Nucleus accumbens (tissue), 56 donors: ENCODE results near the gene ABHD16A.

Source experiments
- DNase-seq, 56 donors: peaks; one replicate each; lab custom pipeline; 2025; lab: John Stamatoyannopoulos, UW

Gene ABHD16A

DNA sequence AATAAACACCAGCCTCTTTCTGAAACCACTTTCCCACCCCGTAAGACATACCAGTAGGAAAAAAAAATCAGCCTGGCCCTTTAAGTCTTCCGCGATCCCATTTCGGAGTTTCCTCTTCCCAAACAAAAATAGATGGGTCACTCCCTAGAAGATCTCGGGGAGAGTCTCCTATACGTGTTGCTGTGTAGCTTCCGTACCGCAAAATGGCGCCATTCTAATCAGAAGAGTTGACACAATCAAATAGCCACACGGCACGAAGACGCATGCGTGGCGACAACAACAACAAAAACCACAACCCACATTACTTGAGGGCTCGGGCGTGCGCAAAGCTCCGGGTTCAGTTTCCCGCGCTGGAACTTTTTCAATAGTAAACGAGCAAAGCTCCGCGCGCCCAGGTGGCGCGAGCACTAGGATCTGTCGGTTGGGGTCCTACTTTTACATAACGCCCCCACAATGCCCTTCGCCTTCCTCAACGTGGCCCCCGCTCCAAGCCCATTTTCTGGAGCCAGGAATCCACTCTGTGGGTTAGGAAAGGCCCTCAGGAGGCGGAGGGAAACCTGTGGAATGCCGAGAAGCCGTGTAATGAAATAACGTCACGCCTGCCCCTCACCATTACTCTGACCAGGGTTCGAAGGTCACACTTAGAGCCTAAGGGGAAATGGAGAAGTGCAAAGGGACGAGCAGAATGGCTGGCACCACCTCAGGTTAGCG lies 38.2 kb downstream of the ABHD16A start, which contains the start of gene GPANK1:
Gene GPANK1, minus strand, starts transcription at position 208 of the 711 bp plus-strand sequence. CDS start 519 bp downstream, outside the sequence.
- DNase-seq, result peak in 55 of 56 donors; percentile 28 to 96 (median 83)

DNA sequence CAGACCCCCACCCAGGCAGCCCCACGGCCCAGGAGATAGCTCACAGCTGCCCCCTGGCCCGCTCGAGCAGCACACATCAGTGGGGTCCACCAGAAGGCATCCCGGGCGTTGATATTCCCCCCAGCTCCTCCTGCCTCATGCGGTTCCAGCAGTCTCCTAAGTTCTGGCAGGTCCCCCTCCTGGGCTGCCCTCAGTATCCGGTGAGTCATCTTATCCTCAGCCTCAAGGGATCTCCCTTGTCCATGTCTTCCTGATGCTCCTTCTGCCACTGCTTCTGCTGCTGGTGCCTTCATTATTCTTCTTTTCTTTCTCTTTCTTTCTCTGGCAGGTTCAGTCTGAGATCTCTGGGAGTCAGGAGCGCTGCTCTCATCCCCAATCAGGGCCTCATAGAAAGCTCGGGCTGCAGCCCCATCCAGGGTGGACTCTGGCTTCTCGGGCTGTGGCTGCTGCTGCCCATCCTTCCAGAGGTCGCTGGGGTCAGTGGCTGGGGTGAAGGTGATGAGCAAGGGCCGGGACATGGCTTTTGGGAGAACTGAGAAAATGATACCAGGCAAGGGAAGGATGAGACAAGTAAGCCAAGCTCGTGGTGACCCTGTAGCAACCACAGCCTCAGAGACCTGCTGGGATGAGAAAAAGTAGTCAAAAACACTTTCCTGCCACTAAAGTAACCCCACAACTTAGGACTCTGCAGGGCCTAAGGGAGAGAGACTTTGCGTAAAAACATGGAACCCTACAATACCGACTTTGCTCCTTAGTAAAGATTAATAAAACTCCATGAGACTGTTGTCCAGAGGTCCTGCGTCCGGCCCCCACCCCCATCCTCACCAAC lies 38.9 kb downstream of the ABHD16A start:
- DNase-seq, result peak in 1 of 56 donors; percentile 14

DNA sequence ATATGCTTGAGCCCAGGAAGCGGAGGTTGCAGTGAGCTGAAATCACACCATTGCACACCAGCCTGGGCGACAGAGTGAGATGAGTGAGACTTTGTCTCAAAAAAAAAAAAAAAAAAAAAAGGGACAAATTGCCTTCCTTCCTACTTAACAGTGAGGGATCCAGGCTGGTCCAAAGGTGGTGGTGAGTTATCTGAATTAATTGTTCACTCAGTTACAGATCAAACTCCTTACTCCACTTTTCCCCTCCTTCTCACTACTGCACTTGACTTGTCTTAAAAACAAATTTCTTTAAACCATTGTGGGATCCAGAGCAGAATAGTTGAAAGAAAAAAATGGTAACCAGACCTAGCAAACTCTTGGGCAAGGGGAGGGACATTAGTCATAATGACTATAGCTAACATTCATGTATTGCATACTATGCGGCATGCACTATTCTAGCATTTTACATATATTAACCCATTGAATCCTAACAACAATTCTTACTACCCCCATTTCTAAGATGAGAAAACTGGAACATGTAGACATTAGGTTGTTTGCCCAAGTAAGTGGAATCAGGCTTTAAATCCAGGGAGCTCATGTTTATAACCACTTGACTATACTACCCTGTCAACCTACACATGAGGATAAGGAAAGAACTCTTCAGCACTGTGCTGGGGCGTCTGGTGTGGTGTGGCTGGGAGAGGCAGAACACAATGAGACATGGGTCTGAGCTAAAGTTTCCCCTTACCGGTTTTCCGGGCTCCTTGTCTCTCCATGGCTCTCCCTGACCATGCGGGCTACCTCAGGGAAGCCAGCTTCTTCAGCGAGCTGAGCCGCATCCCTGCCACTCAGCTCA lies 39.8 kb downstream of the ABHD16A start:
- DNase-seq, result no peak

DNA sequence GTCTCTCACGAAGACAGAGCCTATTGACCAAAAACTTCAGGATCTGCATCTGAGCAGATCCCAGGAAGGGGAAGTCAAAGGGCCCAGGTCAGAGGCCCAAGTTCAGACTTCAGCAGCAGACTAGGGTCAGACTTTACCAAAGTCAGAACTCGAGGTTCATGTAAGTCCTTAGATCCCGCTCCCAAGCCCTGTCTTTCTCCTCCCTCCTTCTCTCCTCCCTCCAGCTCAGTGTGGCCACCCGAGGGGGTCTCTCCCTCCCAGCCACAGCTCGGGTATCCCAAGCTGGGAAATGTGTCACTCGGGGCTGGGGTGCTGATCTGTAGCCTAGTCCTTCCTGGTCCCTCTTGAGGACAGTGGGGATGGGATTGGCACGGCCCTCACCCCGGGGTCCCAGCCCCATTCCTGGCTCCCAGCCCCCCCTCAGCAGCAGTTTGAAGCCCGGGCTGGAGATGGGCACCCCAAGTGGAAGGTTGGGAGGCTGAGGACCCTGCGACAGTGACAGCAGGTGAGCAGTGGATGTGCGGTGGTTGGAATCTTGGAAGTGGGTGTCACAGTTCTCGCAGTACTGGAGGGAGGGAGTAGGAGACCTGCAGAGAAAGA lies 40.9 kb downstream of the ABHD16A start:
- DNase-seq, result no peak

DNA sequence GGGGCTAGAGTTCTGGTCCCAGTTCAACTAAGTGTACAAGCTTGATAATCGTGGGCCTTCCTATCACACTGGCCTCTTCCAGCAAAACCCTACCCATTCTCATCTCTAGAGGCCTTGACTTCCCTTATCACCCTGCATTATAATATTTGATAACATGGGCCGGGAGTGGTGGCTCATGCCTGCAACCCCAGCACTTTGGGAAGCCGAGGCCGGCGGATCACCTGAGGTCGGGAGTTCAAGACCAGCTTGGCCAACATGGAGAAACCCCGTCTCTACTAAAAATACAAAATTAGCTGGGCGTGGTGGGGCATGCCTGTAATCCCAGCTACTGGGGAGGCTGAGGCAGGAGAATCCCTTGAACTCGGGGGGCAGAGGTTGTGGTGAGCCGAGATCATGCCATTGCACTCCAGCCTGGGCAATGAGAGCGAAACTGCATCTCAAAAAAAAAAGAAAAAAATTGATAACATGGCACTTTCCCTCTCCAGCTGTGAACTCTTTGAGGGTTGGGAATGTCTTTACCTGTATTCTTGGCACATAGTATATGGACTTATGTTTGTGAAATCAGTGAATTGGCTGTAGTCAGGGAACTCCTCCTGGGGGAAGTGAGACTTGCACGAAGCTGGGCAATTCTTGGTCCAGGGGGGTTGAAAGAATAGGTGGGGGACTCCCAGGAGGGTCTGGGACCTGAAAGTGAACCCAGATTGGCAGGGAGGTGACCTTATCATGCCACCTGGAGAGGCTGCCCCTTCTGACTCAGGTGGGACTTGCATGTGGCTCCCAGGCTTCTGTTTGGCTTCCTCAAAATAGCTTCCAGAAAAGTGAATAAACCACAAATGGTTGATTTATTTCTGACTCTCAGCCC lies 41.6 kb downstream of the ABHD16A start:
- no peak for DNase-seq

DNA sequence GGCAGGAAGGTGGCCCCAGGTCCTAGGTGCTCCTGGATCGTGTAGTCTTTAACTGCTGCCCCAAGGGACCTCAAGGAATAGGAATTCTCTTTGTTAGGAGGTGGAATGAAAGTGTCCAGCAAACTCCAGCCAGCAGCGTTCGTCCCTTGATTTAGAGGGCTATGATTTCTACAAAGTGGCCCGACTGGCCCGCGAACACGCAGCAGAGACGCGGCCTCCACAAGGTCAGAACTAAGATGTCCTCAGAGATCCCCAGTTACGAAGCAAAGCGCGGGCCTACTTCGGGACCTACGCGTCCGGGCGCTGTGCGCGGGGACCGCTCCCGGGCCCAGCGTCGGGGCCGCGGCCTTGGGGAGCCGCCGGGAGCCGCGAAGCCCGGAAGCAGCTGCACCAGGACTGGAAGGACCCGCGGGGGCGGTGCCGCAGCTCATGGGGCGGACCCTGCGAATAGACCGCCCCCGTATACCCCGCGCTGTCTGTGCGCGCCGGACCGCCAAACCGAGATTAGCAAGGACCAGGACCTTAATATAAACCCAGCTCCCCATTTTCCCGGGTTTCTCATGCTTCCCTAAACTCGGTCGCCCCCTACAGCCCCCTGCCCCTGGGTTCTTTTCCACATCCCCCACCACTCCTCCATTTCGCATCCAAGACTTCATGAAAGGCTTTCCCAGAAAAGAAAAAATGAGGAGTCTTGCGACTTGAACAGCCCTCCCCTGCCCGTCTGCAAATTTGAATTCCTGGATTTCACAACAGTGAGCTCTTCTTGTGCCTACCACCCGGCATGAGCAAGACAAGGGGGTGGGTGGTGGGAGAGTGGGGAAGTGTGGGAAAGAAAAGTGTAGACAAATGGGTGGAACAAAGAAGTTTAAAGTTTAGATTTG lies 42.5 kb downstream of the ABHD16A start, which contains the start of gene C6orf47:
Gene C6orf47, minus strand, starts transcription at position 398 of the 881 bp plus-strand sequence. CDS start 831 bp downstream, outside the sequence.
- DNase-seq, result peak in 54 of 56 donors; percentile 18 to 88 (median 62)

DNA sequence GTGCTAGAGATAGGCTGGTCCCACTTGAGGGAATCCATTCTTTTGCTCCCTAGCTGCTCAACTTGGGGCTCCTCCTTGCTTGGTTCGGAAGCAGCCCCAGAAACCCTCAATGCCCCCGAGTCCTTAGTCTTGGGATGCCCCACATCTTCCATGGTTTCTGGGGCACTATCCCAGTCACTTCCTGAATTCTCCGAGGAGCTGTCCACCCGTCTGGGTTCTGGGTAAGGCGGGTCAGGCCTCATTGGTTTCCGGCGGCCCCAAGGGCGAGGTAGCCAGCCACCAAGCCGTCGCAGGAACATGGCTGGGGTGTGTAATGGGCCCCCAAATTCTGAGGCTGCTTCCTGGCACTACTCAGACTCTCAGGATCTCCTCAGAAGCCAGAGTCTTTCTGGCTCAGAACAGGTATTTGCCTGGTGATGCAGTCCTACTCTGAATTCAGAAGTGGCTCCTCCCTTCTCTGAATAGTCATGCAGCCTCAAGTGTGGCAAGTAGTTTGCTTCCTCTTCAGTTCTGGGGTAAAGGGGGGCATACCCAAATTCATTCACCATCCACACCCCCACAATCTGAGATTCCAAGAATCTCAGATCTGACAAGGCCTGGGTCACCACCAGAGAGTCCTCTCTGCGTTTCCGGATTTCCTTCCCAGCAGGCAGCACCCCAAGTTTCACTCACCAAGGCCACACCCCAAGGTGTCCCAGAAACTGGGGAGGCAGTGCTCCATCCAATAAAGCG lies 43.3 kb downstream of the ABHD16A start:
- DNase-seq, result peak in 1 of 56 donors; percentile 29

DNA sequence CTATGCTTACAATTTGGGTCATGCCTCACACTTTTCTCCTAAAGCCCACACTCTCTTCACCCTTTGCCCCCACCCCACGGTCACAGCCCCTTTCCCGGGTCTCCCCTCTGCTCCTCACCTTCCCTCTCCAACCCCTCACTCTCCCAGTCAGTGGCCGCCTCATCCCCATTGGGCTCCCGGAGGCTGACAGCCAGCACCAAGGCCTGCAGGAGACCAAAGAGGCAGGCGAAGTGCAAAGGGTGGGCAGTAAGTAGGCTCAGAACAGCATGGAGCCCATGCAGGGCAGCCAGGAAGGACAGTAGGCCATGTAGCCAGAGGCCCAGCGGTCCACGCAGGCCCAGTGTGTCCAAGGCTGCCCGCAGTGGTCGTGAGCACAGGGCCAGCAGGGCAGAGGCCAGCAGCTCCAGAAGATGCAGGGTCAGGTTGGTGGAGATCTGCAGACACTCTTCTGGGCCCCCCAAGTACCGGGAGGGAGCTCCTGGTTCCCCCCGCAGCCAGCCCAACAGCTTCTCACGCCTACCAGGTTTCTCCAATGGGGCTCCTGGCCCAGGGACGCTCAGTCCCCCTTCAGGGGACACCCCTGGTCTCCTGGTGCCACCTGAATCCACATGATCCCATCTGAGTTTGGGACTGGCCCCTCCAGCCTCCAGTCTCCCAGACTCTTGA lies 44.0 kb downstream of the ABHD16A start:
- DNase-seq, result no peak

DNA sequence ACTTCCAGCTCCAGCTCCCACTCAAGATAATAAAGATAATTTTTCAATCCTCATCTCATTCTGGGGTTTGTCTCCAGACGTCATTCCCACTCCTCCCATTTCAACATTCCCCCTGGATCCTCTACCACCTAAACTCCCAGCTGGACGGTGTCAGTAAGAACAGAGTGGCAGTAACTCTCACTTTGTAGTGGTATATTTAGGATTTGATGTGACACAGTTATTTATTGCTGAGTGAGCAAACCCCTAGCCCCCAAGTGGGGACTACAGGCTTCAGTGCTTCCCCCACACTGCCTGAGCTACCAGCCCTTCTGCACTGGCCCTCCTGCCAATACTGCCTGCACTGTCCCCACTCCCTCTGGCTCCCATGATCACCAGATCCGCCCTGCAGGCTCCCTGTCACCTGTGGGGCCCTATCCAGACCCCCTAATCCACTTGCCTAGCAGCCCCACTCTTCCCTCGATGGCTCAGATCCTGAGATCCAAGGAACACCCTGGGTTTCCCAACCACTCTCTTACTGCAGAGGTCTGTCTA lies 44.9 kb downstream of the ABHD16A start:
- DNase-seq, result no peak

DNA sequence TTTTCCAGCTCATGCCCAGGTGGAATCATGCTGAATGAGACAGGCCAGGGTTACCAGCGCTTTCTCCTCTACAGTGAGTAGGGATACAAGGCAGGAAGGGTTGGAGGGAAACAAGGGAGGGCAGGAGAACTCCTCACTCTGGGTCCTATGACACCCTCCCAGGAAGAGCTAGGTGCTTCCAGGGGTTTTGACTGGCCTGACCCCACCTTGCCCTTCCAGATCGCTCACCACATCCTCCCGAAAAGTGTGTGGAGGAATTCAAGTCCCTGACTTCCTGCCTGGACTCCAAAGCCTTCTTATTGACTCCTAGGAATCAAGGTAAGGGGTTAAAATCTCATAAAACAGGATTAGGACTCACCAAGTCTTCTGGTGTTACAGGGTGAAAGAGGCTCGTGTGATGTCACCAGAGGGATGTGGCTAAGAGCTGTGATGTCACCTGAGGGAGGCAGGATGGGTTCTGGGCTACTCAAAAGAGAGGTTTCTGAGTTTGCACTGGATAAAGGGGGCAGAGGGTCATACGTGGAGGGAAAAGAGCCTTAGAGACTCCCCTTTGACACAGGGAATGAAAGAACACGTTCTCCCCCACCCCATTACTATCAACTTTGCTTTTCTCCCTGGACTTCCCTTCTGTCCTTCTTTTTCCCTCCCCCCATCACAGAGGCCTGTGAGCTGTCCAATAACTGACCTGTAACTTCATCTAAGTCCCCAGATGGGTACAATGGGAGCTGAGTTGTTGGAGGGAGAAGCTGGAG lies 45.5 kb downstream of the ABHD16A start:
- no peak for DNase-seq

DNA sequence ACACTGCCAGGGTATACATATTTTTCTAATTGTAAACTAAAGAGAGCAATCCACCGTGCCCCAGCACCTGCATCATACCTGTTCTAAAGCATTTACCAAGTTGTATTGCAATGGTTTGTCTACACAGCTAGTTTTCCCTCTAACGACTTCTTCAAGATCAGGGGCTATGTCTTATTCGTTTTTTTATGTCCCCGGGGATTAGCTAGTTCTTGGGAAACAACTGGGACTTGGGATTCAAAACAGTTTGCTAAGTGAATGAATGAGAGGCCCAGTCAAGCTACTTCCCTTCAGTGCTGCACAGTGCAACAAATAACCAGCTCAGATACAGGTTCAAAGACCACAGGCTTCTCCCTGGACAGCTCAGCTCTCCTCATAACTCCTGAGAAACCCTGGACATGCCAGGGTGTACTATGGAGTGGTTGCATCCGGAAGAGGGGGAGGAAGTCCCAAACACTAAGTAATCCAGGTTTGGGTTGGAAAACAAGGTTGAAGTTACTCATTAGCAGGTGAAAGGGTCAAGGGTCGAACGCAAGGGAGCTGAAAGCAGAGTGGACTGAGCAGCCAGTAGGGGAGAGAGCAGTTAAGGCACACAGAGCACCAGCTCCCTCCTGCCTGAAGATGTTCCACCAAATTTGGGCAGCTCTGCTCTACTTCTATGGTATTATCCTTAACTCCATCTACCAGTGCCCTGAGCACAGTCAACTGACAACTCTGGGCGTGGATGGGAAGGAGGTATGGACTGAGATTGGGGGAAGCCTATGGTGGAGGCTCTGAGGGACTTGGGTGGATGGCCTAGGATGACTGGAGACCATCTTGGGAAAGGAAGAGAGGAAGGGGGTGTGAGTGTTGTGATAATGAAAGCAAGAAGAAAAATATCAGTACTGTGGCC lies 47.5 kb downstream of the ABHD16A start, which contains the start of gene APOM:
Gene APOM, plus strand, starts transcription at position 546 of the 889 bp plus-strand sequence. Its CDS starts 73 bp downstream, at position 619.
- no peak for DNase-seq

DNA sequence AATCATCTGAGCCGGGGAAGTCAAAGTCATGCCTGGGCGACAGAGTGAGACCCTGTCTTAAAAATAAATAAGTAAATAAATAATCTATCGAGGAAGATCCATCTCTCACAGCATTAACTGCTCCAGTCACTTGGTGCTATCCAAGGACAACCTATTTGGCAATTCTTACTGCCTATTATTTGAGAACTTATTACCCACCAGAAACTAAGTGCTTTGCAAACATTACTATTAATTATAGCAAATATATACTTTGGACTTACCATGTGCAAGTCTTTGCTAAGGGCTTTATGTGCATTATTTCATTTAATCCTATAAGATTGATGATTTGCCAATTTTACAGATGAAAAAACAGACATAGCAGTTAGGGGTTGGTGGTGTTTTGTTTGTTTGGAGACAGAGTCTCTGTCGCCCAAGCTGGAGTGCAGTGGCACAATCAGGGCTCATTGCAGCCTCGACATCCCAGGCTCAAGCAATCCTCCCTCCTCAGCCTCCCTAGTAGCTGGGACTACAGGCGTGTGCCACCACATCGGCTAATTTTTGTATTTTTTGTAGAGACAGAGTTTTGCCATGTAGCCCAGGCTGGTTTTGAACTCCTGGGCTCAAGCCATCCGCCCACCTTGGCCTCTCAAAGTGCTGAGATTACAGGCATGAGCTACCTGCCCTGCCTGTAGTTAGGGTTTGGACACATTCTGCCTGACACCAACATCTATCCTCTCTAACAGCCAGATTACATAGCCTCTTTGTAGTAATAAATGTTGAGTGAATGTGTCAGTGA lies 48.4 kb downstream of the ABHD16A start:
- DNase-seq, result no peak

DNA sequence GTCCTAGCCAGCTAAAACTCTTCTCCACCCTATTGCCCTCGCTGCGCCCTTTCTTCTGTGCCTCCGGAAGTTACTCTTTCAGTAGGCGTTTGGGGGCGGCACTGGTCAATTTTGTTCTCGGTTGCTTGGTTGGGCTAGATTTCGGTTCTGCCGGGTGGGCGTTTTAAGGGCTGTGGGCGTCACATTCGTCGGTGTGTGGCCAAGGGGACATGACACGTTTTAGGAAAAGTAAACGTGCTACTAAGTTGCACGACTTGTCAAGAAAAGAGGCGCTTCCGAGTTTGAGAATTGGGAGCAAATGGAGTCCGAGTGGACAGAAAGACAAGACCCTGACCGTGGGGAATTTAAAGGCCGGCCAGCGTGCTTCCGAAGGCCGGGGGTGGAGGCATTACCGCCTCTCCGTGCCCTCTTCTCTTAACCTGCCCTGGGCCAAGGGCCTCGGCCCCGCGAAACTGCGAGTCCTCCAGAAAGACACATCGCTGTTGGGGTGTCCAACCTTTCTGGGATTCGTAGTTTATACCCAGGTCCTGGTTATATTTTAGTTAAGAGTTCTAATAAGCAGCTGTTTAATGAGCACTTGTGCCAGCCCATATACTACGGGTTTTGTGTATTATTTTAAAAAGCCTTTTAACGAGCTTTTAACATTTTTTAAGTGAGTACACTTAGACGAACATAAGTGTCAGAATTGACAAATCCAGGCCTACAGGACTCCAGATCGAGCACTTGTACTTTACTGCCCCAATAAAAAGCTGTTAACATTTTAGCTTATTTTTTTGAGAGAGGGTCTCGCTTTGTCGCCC lies 50.0 kb downstream of the ABHD16A start:
- DNase-seq, result peak in 37 of 56 donors; percentile 60 to 97 (median 89)
